ENCODE measurements around the gene DHX8.

Gene DHX8

DNA sequence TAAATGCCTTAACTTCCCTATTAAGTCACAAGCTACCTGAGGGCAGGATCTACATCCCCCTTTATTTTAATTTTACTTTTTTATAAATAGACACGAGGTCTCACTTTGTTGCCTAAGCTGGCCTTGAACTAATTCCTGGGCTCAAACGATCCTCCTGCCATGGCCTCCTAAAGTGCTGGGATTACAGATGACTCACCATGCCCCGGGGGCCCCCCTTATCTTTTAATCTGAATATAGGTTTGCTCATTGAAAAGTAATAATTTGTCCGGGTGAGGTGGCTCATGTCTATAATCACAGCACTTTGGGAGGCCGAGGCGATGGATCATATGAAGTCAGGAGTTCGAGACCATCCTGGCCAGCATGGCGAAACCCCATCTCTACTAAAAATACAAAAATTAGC is 48.2 kb downstream of the DHX8 start:
- Histone ChIP-seq H3K9ac (ENCODE audit: low read length) (no peak overlapping the region), H4K8ac (ENCODE audit: low read depth, low read length) (no peak overlapping the region), H4K91ac (ENCODE audit: low read depth, low read length) (no peak overlapping the region), H3K79me2 (ENCODE audit: control insufficient read depth, insufficient read depth, low read length, poor library complexity) (peaks cover 1% of the 10 kb centered on the region), H4K12ac (ENCODE audit: low read depth, low read length) (no peak overlapping the region), H3K79me1 (ENCODE audit: low read length) (peaks cover 6% of the 10 kb centered on the region), H3K4me2 (ENCODE audit: low read length) (no peak overlapping the region), H3K9me3 (ENCODE audit: insufficient read depth, low read depth, low read length) (no peaks in the 10 kb centered on the region), H3K27ac (ENCODE audit: low read depth, low read length) (no peak overlapping the region), H3K14ac (ENCODE audit: low read length) (no peak overlapping the region), H2AFZ (ENCODE audit: insufficient read depth, low read length, poor library complexity) (no peak overlapping the region), H3K4me3 (ENCODE audit: low read depth, low read length) (no peak overlapping the region), H2BK120ac (ENCODE audit: insufficient read depth, low read length, poor library complexity) (no peak overlapping the region), H3K18ac (ENCODE audit: low read length) (no peak overlapping the region), H3K27me3 (ENCODE audit: insufficient read depth, low read length) (no peaks in the 10 kb centered on the region), H3K36me3 (ENCODE audit: control insufficient read depth in 1 of 2, insufficient read depth in 2 of 2, low read length in 2 of 2) (peaks cover 4 to 14% of the 10 kb centered on the region in 2 experiments), H2BK12ac (ENCODE audit: low read length) (no peak overlapping the region), H3K4ac (ENCODE audit: low read depth, low read length) (no peak overlapping the region), H3K23ac (ENCODE audit: low read length) (no peak overlapping the region), H2BK5ac (ENCODE audit: low read depth, low read length, poor library complexity) (no peak overlapping the region), H3K4me1 (ENCODE audit: control insufficient read depth in 1 of 2, insufficient read depth in 2 of 2, low read length in 2 of 2) (peaks cover 22 to 28% of the 10 kb centered on the region in 2 experiments), H2AK5ac (ENCODE audit: low read length) (no peak overlapping the region)
- no CpG with 5 or more reads among the region's 8 CpGs for WGBS (ENCODE audit: extremely low coverage, insufficient coverage, insufficient read length)
- peak; percentile 80 to 85 for DNase-seq

DNA sequence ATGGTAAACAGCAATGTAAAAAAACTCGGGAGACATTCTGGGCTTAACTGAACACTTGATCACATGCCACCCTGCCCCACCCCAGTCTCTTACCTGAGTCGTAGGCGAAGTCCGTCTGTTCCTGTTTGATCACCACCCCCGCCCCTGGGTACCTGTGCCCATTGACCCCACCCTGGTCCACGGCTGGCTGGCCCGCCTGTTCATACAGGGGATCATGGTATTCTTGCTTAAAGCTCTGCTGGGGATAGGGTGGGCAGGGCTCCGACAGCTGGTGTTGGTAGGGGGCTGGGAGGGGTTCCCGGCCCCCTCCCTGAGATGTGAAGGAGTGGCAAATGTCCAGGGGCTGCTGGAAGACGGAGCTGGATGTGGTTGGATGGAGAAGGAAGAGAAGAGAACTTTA is 48.8 kb downstream of the DHX8 start:
- Histone ChIP-seq H3K9ac (ENCODE audit: low read length) (no peak overlapping the region), H4K12ac (ENCODE audit: low read depth, low read length) (no peak overlapping the region), H3K23ac (ENCODE audit: low read length) (no peak overlapping the region), H3K27ac (ENCODE audit: low read depth, low read length) (no peak overlapping the region), H3K9me3 (ENCODE audit: insufficient read depth, low read depth, low read length) (no peaks in the 10 kb centered on the region), H3K14ac (ENCODE audit: low read length) (no peak overlapping the region), H3K79me2 (ENCODE audit: control insufficient read depth, insufficient read depth, low read length, poor library complexity) (peaks cover 1% of the 10 kb centered on the region), H3K18ac (ENCODE audit: low read length) (no peak overlapping the region), H3K4me2 (ENCODE audit: low read length) (no peak overlapping the region), H2BK5ac (ENCODE audit: low read depth, low read length, poor library complexity) (no peak overlapping the region), H3K36me3 (ENCODE audit: control insufficient read depth in 1 of 2, insufficient read depth in 2 of 2, low read length in 2 of 2) (peaks cover 0 to 9% of the 10 kb centered on the region in 2 experiments), H2AFZ (ENCODE audit: insufficient read depth, low read length, poor library complexity) (no peak overlapping the region), H2BK120ac (ENCODE audit: insufficient read depth, low read length, poor library complexity) (peak overlapping the region; percentile 33), H3K4ac (ENCODE audit: low read depth, low read length) (no peak overlapping the region), H3K27me3 (ENCODE audit: insufficient read depth, low read length) (no peaks in the 10 kb centered on the region), H3K4me3 (ENCODE audit: low read depth, low read length) (no peak overlapping the region), H4K91ac (ENCODE audit: low read depth, low read length) (peak overlapping the region; percentile 61), H4K8ac (ENCODE audit: low read depth, low read length) (no peak overlapping the region), H2AK5ac (ENCODE audit: low read length) (no peak overlapping the region), H3K79me1 (ENCODE audit: low read length) (peaks cover 8% of the 10 kb centered on the region), H3K4me1 (ENCODE audit: control insufficient read depth in 1 of 2, insufficient read depth in 2 of 2, low read length in 2 of 2) (peaks cover 23 to 30% of the 10 kb centered on the region in 2 experiments), H2BK12ac (ENCODE audit: low read length) (no peak overlapping the region)
- no CpG with 5 or more reads among the region's 10 CpGs for WGBS (ENCODE audit: extremely low coverage, insufficient coverage, insufficient read length)
- DNase-seq: no peak

DNA sequence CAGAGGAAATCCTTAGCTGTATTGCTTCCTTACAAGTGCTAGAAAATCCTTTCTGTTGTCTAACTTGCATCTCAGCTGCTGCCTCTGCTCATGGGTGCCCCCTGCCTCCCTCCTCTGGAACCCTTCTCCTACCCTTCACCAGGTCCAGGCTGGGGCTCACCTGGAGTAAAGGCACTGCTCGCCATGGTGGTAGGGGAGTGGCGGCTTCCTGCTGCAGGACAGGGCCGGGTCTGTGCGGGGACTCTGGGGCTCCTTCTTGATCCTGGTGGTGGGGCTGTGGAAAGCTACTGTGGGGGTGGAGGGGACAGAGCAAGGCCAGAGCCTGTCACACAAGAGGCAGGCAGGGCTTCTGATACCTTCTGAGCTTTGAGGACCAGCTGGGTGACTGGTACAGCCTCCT is 49.9 kb downstream of the DHX8 start:
- H3K9me3 ChIP-seq (ENCODE audit: insufficient read depth, low read depth, low read length): no peaks in the 10 kb centered on the region
- no peak overlapping the region for H2AK5ac ChIP-seq (ENCODE audit: low read length)
- no peaks in the 10 kb centered on the region for H3K79me2 ChIP-seq (ENCODE audit: control insufficient read depth, insufficient read depth, low read length, poor library complexity)
- H2BK120ac ChIP-seq (ENCODE audit: insufficient read depth, low read length, poor library complexity): no peak overlapping the region
- WGBS (ENCODE audit: extremely low coverage, insufficient coverage, insufficient read length): no CpG with 5 or more reads among the region's 4 CpGs
- no peak for DNase-seq
- no peak overlapping the region for H4K12ac ChIP-seq (ENCODE audit: low read depth, low read length)
- H3K4ac ChIP-seq (ENCODE audit: low read depth, low read length): no peak overlapping the region
- no peak overlapping the region for H4K91ac ChIP-seq (ENCODE audit: low read depth, low read length)
- H3K27ac ChIP-seq (ENCODE audit: low read depth, low read length): no peak overlapping the region
- no peak overlapping the region for H3K18ac ChIP-seq (ENCODE audit: low read length)
- peaks cover 19 to 24% of the 10 kb centered on the region in 2 experiments for H3K4me1 ChIP-seq (ENCODE audit: control insufficient read depth in 1 of 2, insufficient read depth in 2 of 2, low read length in 2 of 2)
- no peak overlapping the region for H2BK5ac ChIP-seq (ENCODE audit: low read depth, low read length, poor library complexity)
- H3K79me1 ChIP-seq (ENCODE audit: low read length): peaks cover 8% of the 10 kb centered on the region
- no peak overlapping the region for H3K14ac ChIP-seq (ENCODE audit: low read length)
- H3K27me3 ChIP-seq (ENCODE audit: insufficient read depth, low read length): no peaks in the 10 kb centered on the region
- H2BK12ac ChIP-seq (ENCODE audit: low read length): no peak overlapping the region
- no peak overlapping the region for H4K8ac ChIP-seq (ENCODE audit: low read depth, low read length)
- H3K4me3 ChIP-seq (ENCODE audit: low read depth, low read length): no peak overlapping the region
- no peak overlapping the region for H3K4me2 ChIP-seq (ENCODE audit: low read length)
- no peak overlapping the region for H2AFZ ChIP-seq (ENCODE audit: insufficient read depth, low read length, poor library complexity)
- H3K36me3 ChIP-seq (ENCODE audit: control insufficient read depth in 1 of 2, insufficient read depth in 2 of 2, low read length in 2 of 2): no peaks in the 10 kb centered on the region
- no peak overlapping the region for H3K9ac ChIP-seq (ENCODE audit: low read length)
- no peak overlapping the region for H3K23ac ChIP-seq (ENCODE audit: low read length)

DNA sequence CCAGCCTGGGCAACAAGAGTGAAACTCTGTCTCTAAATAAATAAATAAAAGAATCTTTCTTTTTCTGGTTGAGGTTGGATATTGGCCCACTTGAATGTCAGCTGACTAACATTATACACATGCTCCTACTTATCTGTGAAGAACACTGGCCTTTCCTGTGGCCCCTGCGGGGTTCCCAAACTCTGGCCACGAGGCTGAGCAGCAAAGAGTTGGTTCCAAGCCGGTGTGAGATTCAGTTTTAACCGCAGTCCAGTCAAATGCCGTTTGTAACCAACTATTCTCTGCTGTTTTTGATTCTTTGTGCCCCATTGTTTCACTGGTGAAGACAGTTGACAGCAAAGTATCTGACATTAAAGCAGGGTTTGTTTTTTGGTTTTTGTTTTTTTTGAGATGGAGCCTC is 51.1 kb downstream of the DHX8 start:
- H3K4me3 ChIP-seq (ENCODE audit: low read depth, low read length): no peak overlapping the region
- H3K9me3 ChIP-seq (ENCODE audit: insufficient read depth, low read depth, low read length): no peaks in the 10 kb centered on the region
- H3K27me3 ChIP-seq (ENCODE audit: insufficient read depth, low read length): no peaks in the 10 kb centered on the region
- H3K79me2 ChIP-seq (ENCODE audit: control insufficient read depth, insufficient read depth, low read length, poor library complexity): no peaks in the 10 kb centered on the region
- H3K23ac ChIP-seq (ENCODE audit: low read length): no peak overlapping the region
- H3K4me1 ChIP-seq (ENCODE audit: control insufficient read depth in 1 of 2, insufficient read depth in 2 of 2, low read length in 2 of 2): peaks cover 16 to 20% of the 10 kb centered on the region in 2 experiments
- DNase-seq: no peak
- H2BK12ac ChIP-seq (ENCODE audit: low read length): no peak overlapping the region
- H3K36me3 ChIP-seq (ENCODE audit: control insufficient read depth in 1 of 2, insufficient read depth in 2 of 2, low read length in 2 of 2): no peaks in the 10 kb centered on the region
- H3K14ac ChIP-seq (ENCODE audit: low read length): no peak overlapping the region
- H3K9ac ChIP-seq (ENCODE audit: low read length): no peak overlapping the region
- no peak overlapping the region for H2AFZ ChIP-seq (ENCODE audit: insufficient read depth, low read length, poor library complexity)
- no peak overlapping the region for H3K4ac ChIP-seq (ENCODE audit: low read depth, low read length)
- H4K91ac ChIP-seq (ENCODE audit: low read depth, low read length): no peak overlapping the region
- H2AK5ac ChIP-seq (ENCODE audit: low read length): no peak overlapping the region
- no peak overlapping the region for H4K8ac ChIP-seq (ENCODE audit: low read depth, low read length)
- no peak overlapping the region for H2BK5ac ChIP-seq (ENCODE audit: low read depth, low read length, poor library complexity)
- no peak overlapping the region for H3K4me2 ChIP-seq (ENCODE audit: low read length)
- WGBS (ENCODE audit: extremely low coverage, insufficient coverage, insufficient read length): no CpG with 5 or more reads among the region's 5 CpGs
- no peak overlapping the region for H2BK120ac ChIP-seq (ENCODE audit: insufficient read depth, low read length, poor library complexity)
- H4K12ac ChIP-seq (ENCODE audit: low read depth, low read length): no peak overlapping the region
- no peak overlapping the region for H3K18ac ChIP-seq (ENCODE audit: low read length)
- no peak overlapping the region for H3K27ac ChIP-seq (ENCODE audit: low read depth, low read length)
- peaks cover 4% of the 10 kb centered on the region for H3K79me1 ChIP-seq (ENCODE audit: low read length)

All from trophoblast cell (in vitro differentiated cells and primary cell).